H9 (cell line): Measurements from ENCODE around the gene SLC9A9. TPM values are rescaled to one million over a fixed set of nuclear protein-coding genes. Genes with fewer than 3 reads are reported as not detected.

Experiments used
- DNase-seq: peaks from one replicate; pipeline ENCODE4 v3.0.0-alpha.2; 2017
- H2AFZ ChIP-seq: one replicate; pipeline ENCODE4 v1.6.1; 2013; ENCODE audit warnings: mild to moderate bottlenecking, low read length, control low read depth, moderate library complexity
- H2AK5ac ChIP-seq: 2 replicates; pipeline ENCODE4 v1.6.1; 2013; ENCODE audit warnings: low read length, control low read depth, mixed read lengths; ENCODE audit not compliant: insufficient read length
- H2BK120ac ChIP-seq: one replicate; pipeline ENCODE4 v1.6.1; 2013; ENCODE audit warnings: low read depth, mild to moderate bottlenecking, low read length, control low read depth, inconsistent platforms; ENCODE audit not compliant: poor library complexity, severe bottlenecking
- H2BK12ac ChIP-seq: 2 replicates; pipeline ENCODE4 v1.6.1; 2013; ENCODE audit warnings: low read length, control low read depth, mixed read lengths, low read depth; ENCODE audit not compliant: insufficient read length
- H2BK15ac ChIP-seq: 2 replicates; pipeline ENCODE4 v1.6.1; 2013; ENCODE audit warnings: low read depth, low read length, control low read depth
- H2BK20ac ChIP-seq: one replicate; pipeline ENCODE4 v1.6.1; 2013; ENCODE audit warnings: low read depth, mild to moderate bottlenecking, low read length, control low read depth, inconsistent platforms; ENCODE audit not compliant: poor library complexity, severe bottlenecking
- H2BK5ac ChIP-seq: 2 replicates; pipeline ENCODE4 v1.6.1; 2013; ENCODE audit warnings: low read length, control low read depth, mixed read lengths; ENCODE audit not compliant: insufficient read length
- H3K14ac ChIP-seq: 2 replicates; pipeline ENCODE4 v1.6.1; 2013; ENCODE audit warnings: low read length, control low read depth; ENCODE audit not compliant: insufficient read depth
- H3K18ac ChIP-seq: 2 replicates; pipeline ENCODE4 v1.6.1; 2013; ENCODE audit warnings: low read depth, mild to moderate bottlenecking, mixed read lengths, low read length, control low read depth; ENCODE audit not compliant: insufficient read length
- H3K23ac ChIP-seq: 2 replicates; pipeline ENCODE4 v1.6.1; 2013; ENCODE audit warnings: low read length, control low read depth, mixed read lengths, low read depth; ENCODE audit not compliant: insufficient read length
- H3K23me2 ChIP-seq: 2 replicates; pipeline ENCODE4 v1.6.1; 2013; ENCODE audit warnings: low read depth, mild to moderate bottlenecking, mixed read lengths, low read length, control low read depth; ENCODE audit not compliant: insufficient read length, poor library complexity, severe bottlenecking
- H3K27ac ChIP-seq: 2 replicates; pipeline ENCODE4 v1.5.1; 2013; ENCODE audit warnings: low read length, control low read depth, mixed read lengths, low read depth; ENCODE audit not compliant: insufficient read length
- H3K27me3 ChIP-seq: 2 replicates; pipeline ENCODE4 v1.6.1; 2013; ENCODE audit warnings: low read length, control low read depth, inconsistent platforms; ENCODE audit not compliant: insufficient read depth
- H3K4ac ChIP-seq: 2 replicates; pipeline ENCODE4 v1.6.1; 2013; ENCODE audit warnings: low read depth, mild to moderate bottlenecking, control low read depth, inconsistent platforms, low read length, moderate library complexity
- H3K4me1 ChIP-seq: 2 replicates; pipeline ENCODE4 v1.6.1; 2013; ENCODE audit warnings: low read length, control low read depth, inconsistent platforms; ENCODE audit not compliant: insufficient read depth
- H3K4me2 ChIP-seq: 2 replicates; pipeline ENCODE4 v1.6.1; 2013; ENCODE audit warnings: low read length, control low read depth, mixed read lengths; ENCODE audit not compliant: insufficient read length, insufficient read depth
- H3K56ac ChIP-seq: 2 replicates; pipeline ENCODE4 v1.6.1; 2013; ENCODE audit warnings: low read depth, mild to moderate bottlenecking, mixed read lengths, low read length, control low read depth; ENCODE audit not compliant: insufficient read length
- H3K79me1 ChIP-seq: 2 replicates; pipeline ENCODE4 v1.6.1; 2013; ENCODE audit warnings: low read depth, mild to moderate bottlenecking, moderate library complexity, low read length, control low read depth, inconsistent platforms; ENCODE audit not compliant: insufficient read depth, poor library complexity, severe bottlenecking
- H3K79me2 ChIP-seq: 2 replicates; pipeline ENCODE4 v1.6.1; 2013; ENCODE audit warnings: low read length, control low read depth, inconsistent platforms; ENCODE audit not compliant: insufficient read depth
- H3K9ac ChIP-seq: 2 replicates; pipeline ENCODE4 v1.6.1; 2013; ENCODE audit warnings: low read length, control low read depth, mixed read lengths; ENCODE audit not compliant: insufficient read length; ENCODE audit errors: extremely low read depth
- H3K9me3 ChIP-seq: one replicate; pipeline ENCODE4 v1.6.1; 2013; ENCODE audit warnings: low read depth, low read length, inconsistent platforms; ENCODE audit not compliant: control insufficient read depth
- H3T11ph ChIP-seq: one replicate; pipeline ENCODE4 v1.6.1; 2013; ENCODE audit warnings: mild to moderate bottlenecking, low read length, control low read depth, inconsistent platforms
- H4K20me1 ChIP-seq: one replicate; pipeline ENCODE4 v1.6.1; 2013; ENCODE audit not compliant: control insufficient read depth, insufficient read length, insufficient read depth
- H4K5ac ChIP-seq: 2 replicates; pipeline ENCODE4 v1.6.1; 2013; ENCODE audit warnings: low read depth, mild to moderate bottlenecking, mixed read lengths, low read length, control low read depth; ENCODE audit not compliant: insufficient read length
- H4K8ac ChIP-seq: replicated peaks from 2 replicates; pipeline ENCODE4 v1.6.1; 2013; ENCODE audit warnings: low read length, control low read depth, mixed read lengths, low read depth; ENCODE audit not compliant: insufficient read length
- H4K91ac ChIP-seq: 2 replicates; pipeline ENCODE4 v1.6.1; 2013; ENCODE audit warnings: low read depth, mild to moderate bottlenecking, moderate library complexity, mixed read lengths, low read length, control low read depth; ENCODE audit not compliant: insufficient read length
- H3K27ac Mint-ChIP-seq, 3 experiments: 2 replicates in 2 of 3; 3 replicates in 1 of 3; pipeline ENCODE4 v1.8.0; 2020 to 2021; ENCODE audit warnings: mixed read lengths in 3 of 3, mild to moderate bottlenecking in 1 of 3, moderate library complexity in 1 of 3
- H3K27me3 Mint-ChIP-seq: 2 replicates; pipeline ENCODE4 v1.8.0; 2021; ENCODE audit warnings: low read depth, mild to moderate bottlenecking, moderate library complexity, mixed read lengths
- H3K36me3 Mint-ChIP-seq, 3 experiments: 2 replicates in 2 of 3; 3 replicates in 1 of 3; pipeline ENCODE4 v1.8.0; 2020 to 2021; ENCODE audit warnings: low read depth in 3 of 3, mixed read lengths in 3 of 3; ENCODE audit not compliant: insufficient read depth in 1 of 3
- H3K4me1 Mint-ChIP-seq, 2 experiments: 2 replicates each; pipeline ENCODE4 v1.8.0; 2020; ENCODE audit warnings: mixed read lengths in 2 of 2
- H3K4me3 Mint-ChIP-seq, 2 experiments: 2 replicates in 1 of 2; 3 replicates in 1 of 2; pipeline ENCODE4 v1.8.0; 2020 to 2021; ENCODE audit warnings: mild to moderate bottlenecking in 2 of 2, mixed read lengths in 2 of 2, moderate library complexity in 1 of 2
- H3K9me3 Mint-ChIP-seq, 2 experiments: 2 replicates in 1 of 2; 3 replicates in 1 of 2; pipeline ENCODE4 v1.8.0; 2020; ENCODE audit warnings: mild to moderate bottlenecking in 2 of 2, mixed read lengths in 2 of 2, moderate library complexity in 1 of 2
- CTCF ChIP-seq: fragments of 200-600 bp; sonication (generic); conservative IDR thresholded peaks from 3 replicates; pipeline ENCODE4 v1.8.0; 2021; ENCODE audit warnings: antibody characterized with exemption, mild to moderate bottlenecking
- WGBS: extraction: QIAGEN DNeasy Blood & Tissue Kit; methylation state at CpG from one replicate; pipeline ENCODE4 v1.1.7; 2013; ENCODE audit warnings: missing lambda C conversion rate, low lambda C conversion rate, mixed read lengths; ENCODE audit not compliant: insufficient read length; ENCODE audit errors: extremely low coverage; 5-methylcytosine and 5-hydroxymethylcytosine counted together
- total RNA-seq: library from RNA; stranded (reverse); gene quantifications from 2 replicates; pipeline ENCODE4 v1.2.1, GENCODE V29; 2021

SLC9A9 gene
- total RNA-seq, 1 experiment from 2014 or later: 0.35 TPM

DNA sequence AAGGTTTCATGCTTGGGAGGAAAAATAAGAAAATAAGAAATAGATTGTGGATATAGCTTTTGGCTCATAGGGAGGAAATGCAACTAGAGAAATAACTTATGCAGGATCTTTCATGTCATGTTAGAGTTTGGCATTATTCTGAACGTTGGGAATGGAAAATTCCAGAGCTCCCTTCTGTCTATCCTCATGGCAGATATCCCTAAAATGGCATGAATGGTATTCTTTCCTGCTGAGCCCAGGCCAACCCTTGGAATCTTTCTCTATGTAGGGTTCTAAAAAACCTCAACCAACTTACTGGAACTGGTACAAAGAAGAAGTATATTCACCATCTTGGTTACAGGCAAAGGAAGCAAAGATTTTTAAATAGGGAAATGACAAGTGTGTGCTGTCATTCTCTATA lies 516.2 kb downstream of the SLC9A9 start:
- Histone ChIP-seq H3K23me2 (no peaks in the 10 kb centered on the region), H3K4ac (no peak overlapping the region), H3K4me2 (no peak overlapping the region), H2BK12ac (no peak overlapping the region), H3K27ac (no peak overlapping the region), H3K56ac (no peak overlapping the region), H2BK120ac (no peak overlapping the region), H4K91ac (no peak overlapping the region), H3K9me3 (no peaks in the 10 kb centered on the region), H3K27me3 (no peaks in the 10 kb centered on the region), H2BK20ac (no peak overlapping the region), H2BK15ac (no peak overlapping the region), H2AK5ac (no peak overlapping the region), H3T11ph (no peak overlapping the region), H3K4me1 (peaks cover 3% of the 10 kb centered on the region; the same call in 1 of the 2 replicates), H3K9ac (no peak overlapping the region), H4K20me1 (no peaks in the 10 kb centered on the region), H4K5ac (no peak overlapping the region), H2BK5ac (no peak overlapping the region), H3K18ac (no peak overlapping the region), H3K23ac (no peak overlapping the region), H4K8ac (no peak overlapping the region), H3K79me1 (no peaks in the 10 kb centered on the region), H2AFZ (no peak overlapping the region), H3K14ac (no peak overlapping the region), H3K79me2 (no peaks in the 10 kb centered on the region)
- TF ChIP-seq CTCF: no peak
- Mint-ChIP-seq H3K4me1 (peaks cover 5 to 9% of the 10 kb centered on the region in 2 experiments), H3K27me3 (no peaks in the 10 kb centered on the region; the same call in 1 of the 2 replicates), H3K9me3 (peaks cover 0 to 2% of the 10 kb centered on the region in 2 experiments; a peak in 1 of 5 replicates), H3K4me3 (no peak overlapping the region), H3K27ac (no peak overlapping the region; a peak in 1 of 7 replicates), H3K36me3 (no peaks in the 10 kb centered on the region)
- no peak for DNase-seq
- no CpG with 5 or more reads among the region's 1 CpG for WGBS
